ENCODE results near the gene SDCCAG8.
"Not testable (repeated sequence)": the region's sequence is repeated elsewhere in the genome, so short reads cannot be mapped to it uniquely, and the experiment has no call there.

SDCCAG8 gene

DNA sequence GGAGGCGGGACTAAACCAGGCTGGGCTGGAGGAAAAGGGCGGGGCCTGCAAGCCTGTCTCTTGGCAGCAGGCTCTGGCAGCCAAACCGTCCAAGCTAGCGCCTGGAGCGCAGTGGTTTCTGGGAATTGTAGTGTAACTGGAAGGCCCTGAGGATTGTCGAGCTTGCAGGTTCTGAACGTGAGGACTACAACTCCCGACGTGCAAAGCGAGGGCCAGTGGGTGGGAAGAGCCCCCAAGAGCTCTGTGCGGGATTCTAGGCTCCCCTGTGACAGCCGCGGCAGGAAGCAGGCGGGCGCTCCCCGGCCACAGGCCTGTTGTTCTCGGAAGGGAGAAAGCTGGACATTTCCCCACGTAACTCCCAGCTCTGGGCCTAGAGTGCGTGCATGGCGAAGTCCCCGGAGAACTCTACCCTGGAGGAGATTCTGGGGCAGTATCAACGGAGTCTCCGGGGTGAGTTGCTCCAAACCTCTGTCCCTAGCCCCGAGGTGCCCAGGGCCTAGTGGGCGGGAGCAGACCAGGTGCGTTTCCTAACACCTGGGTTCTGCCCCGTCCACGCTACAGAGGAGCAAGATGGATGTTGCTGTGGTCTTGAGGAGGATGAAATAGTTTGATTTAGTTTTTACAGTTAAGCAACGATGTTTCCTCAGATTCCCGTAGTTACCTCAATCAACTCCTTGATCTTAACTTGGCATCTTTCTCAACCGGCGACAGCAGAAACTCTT lies at the start of gene SDCCAG8:
TSS of gene SDCCAG8 (plus strand) at position 251 of the 722 bp plus-strand sequence. CDS start at position 384, 133 bp downstream.
- peak; percentile 96 for DNase-seq

DNA sequence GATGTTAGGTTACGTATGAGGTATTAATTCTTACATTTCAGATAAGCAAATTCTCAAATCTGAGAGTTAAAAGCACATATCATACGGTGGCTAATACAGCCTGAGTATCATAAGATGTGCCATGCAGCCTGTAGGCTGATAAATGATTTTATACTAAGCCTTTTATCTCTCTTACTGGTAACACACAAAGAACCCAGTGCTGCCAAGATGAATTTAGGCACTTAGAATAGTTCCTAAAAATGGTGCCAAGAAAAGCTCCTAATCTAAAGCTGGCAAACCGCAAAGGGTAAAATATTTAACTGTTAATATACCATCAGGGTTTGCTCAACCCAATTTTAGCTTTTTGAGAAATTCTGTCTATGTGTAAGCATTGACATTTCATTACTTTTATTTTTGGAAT lies 43.9 kb upstream of the SDCCAG8 start:
- DNase-seq = not testable (repeated sequence)

DNA sequence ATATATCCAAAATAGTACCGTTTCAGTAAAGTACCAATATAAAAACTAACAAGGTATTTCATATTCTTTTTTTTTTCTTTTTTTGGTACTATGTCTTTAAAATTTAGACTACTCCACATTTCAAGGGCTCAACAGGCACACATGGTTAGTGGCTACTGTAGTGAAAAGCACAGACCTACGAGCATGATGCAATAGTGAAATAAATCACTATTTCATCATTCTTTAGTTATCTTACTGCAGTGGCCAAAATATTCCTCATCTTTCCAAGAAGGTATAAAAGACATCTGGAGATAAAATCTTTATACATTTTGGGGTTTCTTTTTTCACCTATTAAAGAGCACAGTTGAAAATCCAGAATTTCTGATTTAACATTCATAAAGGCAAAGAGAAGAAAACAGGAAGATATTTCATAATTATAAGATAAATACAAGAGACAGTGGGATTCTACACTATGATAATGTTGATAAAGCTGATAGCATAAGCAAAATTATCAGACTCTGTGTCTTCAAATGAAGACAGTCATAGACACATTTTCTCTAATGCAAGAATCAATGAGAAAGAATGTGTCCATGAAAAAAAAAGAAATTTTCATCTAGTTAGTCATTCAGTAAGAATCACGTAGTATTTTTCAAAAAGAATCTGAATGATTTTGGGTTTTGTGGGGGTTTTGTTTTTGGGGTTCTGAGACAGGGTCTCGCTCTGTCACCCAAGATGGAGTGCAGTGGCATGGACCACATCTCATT lies 42.6 kb upstream of the SDCCAG8 start:
- no peak for DNase-seq

DNA sequence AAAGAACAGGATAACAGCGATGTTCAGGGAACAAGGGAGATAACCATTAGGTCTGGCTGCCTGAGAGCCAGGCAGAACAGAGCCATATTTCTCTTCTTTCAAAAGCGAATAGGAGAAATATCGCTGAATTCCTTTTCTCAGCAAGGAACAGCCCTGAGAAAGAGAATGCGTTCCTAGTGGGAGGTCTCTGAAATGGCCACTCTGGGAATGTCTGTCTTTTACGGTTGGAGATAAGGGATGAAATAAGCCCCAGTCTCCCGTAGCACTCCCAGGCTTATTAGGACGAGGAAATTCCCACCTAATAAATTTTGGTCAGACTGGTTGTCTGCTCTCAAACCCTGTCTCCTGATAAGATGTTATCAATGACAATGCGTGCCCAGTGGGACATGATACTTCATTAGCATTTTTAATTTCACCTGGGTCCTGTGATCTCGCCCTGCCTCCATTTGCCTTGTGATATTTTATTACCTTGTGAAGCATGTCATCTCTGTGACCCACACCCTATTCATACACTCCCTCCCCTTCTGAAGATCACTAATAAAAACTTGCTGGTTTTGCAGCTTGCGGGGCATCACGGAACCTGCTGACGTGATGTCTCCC lies 40.5 kb upstream of the SDCCAG8 start:
- DNase-seq = not testable (repeated sequence)

DNA sequence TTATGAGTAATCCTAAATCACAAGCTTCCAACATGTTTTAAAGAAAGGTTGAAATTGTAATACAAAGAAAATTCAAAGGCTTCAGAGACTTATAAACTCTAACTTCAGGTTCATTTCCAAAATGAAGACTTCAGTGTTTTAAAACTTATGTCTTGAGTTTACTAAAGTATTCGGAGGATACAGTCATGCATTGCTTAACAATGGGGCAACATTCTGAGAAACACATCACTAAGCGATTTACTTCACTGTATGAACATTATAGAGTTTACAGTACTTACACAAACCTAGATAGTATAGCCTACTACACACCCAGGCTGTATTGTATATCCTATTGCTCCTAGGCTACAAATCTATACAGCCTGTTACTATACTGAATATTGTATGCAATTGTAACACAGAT lies 39.1 kb upstream of the SDCCAG8 start:
- no peak for DNase-seq

DNA sequence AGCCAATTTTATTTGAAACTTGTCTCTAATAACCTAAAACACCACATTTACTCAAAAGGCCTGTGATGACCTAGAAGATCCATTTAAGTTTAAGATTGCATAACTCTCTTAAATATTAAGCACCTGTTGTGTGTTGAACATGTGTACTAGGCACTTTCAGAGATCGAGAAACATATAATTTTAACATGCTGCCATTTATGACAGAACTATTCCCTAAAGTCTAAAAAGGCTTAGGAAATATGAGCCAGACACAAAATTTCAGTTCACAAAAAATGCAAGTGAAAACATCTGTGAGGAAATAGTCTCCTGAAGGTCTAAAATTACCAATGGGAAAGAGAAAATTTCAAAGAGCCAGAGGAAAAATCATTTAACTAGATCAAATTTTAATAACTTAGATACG lies 38.5 kb upstream of the SDCCAG8 start:
- DNase-seq = no peak

DNA sequence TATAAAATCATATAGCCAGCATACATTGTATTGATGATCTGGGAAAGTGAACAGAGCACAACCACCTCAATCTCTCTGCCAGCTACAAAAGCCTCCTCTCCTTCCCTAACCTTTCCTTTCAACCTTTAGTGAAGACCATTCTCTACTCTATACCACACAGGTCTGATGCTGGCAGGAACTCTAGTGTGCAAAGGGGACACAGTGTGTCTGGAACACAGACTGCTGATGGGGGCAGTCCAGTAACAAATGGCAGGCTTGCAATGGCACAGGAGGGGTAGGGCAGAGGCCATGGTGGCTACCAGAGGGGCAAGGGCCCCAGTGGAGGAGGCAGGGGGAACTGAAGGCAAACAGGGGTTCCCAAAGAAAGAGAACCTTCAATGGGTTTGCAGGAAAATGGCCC lies 37.8 kb upstream of the SDCCAG8 start:
- DNase-seq = no peak

DNA sequence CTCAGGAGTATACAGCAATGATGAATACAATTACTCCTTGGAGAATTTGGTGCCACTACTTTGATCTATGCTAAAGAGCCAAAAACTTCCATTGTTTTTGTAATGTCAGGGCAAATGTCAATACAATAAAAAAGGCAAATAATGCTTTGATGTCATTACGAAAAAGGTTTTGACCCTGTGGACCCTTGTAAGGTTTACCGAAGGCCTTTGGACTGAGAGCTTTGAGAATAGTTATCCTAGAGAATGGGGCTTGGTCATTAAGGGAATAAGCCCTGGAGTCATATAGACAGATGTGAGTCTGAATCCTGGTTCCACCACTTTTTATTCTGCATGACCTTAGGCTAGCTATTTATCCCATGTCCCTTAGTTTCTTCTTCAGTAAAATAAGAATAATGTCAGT lies 28.2 kb upstream of the SDCCAG8 start:
- no peak for DNase-seq

DNA sequence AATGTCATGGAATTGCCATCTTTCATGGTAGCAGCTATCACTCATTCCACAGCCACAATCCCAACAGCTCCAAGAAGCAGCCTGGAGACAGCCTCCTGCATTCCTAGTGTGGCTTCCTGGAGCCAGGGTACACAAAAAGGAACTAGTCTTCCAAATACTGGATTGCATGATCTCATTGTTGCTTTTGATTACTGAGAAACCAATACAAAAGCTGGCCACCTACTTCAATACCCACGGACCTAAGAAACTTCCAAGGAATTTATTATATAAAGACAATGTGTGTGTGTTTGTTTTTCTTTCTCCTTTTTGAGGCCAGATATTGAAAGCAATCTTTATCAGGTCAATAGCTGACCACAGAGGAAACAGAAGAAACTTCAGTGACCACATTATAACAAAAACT lies 26.3 kb upstream of the SDCCAG8 start:
- DNase-seq = no peak

DNA sequence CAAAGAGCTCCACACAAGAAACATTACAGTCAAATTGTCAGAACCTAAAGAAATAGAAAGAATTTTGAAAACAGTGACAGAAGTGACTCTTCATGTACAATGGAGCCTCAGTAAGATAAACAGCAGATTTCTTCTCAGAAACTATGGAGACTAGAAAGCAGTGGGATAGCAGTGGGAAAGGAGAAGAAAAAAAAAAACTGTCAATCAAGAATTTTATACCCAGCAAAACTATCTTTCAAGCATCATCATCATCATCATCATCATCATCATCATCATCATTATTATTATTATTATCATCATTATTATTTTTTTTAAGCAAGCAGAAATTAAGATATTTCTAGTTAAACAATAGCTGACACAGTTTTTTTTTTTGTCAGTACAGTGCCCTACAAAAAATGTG lies 24.9 kb upstream of the SDCCAG8 start:
- DNase-seq = no peak

DNA sequence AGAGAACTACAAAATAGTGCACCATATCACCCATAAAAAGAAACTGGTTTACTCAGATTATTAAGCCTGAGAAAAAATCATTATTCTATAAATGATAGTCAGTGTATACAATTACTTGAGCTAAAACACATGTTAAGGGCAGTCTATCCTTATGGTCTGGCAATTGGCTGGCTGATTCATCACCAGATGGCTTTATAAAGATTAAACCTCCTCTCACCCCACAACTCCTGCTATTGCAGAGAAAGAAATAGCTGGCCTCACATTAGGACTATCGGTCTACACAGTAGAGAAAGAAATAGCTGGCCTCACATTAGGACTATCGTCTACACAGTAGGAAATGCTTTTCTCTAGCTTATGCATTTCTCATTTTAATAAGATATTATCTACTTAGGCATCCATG lies 21.9 kb upstream of the SDCCAG8 start:
- no peak for DNase-seq

DNA sequence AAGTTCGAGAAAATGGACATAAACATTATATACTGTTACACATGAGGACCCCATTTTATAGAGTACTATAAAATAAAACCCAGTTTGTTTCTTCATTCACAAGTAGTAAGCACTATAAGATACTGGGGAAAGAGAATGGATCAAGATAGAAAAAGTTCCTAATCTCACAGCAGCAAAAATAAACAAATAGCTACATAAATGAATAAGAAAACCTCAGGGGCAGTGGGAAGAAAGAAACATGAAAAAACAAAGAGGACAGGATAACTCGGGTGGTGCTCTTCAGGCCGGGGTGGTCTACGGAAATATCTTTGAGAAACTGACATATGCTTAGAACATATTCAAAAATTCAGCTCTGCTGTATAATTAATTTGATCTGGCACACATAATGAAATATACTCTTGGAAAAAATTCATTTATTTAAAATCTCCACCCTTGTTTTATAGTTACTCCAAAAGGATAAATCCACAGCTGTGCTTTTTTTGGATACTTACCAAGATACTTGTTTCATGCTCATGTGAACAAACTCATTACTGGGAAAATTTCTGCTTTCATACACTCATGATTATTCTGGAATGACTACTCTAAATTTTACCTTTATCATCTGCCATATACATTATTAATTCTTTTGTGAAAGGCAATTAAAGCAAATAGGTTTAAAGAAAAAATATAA lies 20.7 kb upstream of the SDCCAG8 start:
- no peak for DNase-seq

DNA sequence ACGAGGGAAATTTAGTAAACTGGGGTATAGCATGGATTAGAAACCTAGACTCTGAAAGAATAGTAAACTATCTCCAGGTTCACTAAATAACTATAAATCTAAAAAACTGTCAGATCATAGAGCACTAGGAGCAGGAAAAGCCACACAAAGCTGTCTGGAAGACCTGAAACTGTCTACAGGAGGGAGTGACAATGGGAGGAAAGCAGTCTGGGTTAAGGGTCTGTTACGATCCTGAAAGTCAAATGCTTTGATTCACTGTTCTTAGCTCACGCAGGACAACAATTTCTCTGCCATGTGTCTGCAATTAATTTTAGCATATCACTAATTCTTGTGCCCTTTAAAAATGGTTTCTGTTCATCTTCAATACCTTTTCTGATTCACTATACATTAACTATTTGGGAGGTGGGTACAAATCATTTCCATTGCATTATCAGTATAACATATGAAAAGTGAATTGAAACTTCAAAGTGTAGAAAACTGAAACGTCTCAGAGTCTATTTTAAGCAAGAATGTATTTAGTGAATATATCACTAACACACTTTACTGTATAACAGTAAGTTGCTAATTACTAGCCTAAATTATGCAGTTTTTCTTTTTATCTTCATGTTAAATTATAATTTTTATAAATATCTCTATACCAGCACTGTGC lies 19.1 kb upstream of the SDCCAG8 start:
- DNase-seq = no peak

DNA sequence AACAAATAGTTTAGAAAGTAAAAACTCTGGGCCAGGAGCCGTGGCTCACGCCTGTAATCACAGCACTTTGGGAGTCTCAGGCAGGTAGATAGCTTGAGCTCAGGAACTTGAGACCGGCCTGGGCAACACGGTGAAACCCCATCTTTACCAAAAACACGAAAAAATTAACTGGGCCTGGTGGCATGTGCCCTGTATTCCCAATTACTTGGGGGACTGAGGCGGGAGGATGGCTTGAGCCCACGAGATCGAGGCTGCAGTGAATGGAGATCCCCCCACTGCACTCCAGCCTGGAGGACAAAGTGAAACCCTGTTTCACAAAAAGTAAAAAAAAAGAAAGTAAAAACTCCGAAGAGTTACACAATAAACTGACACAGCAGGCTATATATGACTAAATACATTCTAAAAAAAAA lies 11.4 kb upstream of the SDCCAG8 start:
- DNase-seq = no peak

DNA sequence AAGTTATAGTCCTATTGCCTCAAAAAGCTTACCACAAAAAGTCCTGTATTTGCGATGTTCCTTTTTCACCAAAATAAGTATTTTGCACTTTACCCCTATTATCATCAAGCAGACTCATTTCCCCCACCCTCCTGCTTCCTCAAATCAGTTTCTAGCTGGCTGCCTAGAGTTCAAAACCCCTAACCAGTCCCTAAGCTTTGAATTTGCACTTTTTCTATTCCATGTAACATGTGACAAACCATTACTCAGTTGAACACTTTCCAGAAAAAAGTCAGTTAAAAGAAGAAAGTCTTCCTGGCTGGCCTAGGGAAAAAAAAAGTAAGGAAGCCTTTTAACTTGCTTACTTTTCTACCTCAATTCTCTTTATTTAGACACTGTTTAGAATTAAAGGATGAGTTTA lies 8.9 kb upstream of the SDCCAG8 start:
- DNase-seq = no peak

DNA sequence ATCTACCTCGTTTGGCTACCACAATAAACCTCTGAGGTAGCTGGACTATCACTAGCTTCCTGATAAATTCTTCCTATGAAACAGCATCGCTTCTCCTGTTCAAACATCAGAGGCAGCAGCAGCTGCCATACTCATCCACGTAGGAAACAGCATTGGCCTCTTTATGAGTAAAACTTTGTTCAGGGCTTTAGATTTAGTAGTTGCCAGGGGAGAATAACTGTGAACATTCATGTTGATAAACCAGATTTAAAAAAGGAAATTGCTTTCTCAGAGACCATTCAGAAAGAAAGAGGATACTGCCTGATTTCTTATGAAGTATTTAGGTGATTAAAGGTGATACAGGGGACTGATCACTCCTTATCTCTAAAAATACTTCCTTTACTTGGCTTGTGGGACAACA lies 7.9 kb upstream of the SDCCAG8 start:
- no peak for DNase-seq

DNA sequence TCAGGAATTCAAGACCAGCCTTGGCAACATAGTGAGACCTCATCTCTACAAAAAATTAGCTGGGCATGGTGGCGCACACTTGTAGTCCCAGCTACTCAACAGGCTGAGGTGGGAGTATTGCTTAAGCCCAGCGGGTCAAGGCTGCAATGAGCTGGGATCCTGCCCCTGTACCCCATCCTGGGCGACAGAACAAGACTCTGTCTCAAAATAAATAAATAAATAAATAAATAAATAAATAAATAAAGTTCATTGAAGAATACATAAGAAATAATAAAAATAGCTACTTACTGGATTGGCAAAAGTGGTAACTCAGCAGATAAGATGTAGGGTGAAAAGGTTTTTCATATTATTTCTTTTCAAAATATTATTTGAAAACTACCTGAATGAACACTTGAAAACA lies 6.6 kb upstream of the SDCCAG8 start:
- no peak for DNase-seq

DNA sequence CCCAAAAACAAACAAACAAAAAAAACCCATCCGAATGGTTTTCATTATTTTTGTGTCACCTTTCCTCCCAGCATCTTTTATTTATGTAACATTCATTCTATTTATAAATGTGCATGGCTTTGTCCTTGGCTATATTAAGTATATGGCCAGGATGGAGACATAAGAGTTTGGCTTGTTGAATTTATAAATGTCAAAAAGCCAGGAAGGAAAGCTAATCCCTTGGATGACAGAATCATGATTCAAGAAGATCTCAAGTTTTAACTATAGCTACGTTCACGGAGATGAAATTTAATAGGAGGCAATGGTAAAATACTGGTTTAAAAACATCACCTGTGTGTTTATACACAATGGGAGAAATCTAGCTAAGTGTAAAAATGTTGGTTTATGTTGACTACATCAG lies 5.7 kb upstream of the SDCCAG8 start:
- DNase-seq = no peak

DNA sequence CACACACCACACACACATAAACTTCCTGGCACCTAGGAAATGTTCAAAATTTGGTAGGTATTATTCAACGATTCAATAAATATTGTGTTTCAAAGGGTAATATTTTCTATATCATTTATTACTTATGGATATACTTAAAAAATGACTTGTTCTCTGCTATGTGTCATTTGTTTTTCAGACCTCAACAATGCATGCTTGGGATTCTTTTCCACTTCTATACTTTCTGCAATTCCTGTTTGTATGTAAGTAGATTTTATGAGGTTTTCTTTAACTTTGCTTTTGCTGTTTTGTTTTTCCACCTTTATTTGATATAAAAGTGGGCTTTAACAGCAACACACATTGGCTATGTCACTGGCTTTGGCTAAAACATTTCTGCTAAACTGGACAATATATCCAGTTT lies 4.3 kb upstream of the SDCCAG8 start:
- no peak for DNase-seq

DNA sequence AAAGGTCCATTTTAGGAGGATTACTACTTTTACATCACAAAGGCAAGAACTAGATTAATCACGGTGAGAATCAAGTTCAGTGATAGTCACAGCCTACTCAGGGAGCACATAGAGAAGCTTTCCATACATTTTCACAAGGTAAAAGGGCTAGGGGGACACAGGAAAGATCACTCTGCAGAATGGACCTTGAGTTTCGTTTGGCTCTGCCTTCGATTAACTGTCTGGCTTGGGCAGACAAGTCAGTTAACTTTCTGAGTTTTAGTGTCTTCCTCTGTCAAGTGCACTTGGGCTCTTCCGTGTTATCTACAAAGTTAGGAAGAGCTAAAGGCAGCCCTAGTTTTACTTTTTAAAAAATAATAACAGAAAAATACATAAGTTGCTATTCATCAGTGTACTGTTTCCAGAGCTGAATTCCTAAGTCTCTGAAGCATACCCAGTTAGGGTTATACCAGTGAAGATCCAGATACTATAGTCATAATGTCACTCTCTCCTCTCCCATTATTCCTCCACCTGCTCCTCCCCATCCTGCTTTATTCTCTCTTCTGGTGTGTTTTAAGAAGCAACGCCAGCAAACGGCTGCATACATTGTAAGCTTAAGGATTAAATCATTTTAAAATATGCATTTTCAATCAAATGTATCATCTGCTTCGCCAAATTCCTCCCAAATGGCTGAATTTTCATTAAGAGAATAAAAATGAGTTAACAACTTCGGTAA lies 2.5 kb upstream of the SDCCAG8 start:
- no peak for DNase-seq

DNA sequence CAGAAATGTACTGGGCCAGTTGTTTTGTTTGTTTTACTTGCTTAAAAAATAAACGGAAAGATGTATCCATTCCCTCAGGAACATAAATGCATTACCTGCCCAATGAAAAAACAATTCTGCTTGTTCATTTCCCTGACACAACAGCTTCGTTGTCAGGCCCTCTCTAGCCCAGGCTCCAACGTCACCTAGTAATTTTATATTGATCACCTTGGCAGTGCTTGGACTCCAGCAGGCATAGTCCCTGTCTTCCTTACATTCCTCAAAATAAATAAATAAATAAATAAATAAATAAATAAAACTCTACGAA lies 2.0 kb upstream of the SDCCAG8 start:
- DNase-seq = peak; percentile 10

DNA sequence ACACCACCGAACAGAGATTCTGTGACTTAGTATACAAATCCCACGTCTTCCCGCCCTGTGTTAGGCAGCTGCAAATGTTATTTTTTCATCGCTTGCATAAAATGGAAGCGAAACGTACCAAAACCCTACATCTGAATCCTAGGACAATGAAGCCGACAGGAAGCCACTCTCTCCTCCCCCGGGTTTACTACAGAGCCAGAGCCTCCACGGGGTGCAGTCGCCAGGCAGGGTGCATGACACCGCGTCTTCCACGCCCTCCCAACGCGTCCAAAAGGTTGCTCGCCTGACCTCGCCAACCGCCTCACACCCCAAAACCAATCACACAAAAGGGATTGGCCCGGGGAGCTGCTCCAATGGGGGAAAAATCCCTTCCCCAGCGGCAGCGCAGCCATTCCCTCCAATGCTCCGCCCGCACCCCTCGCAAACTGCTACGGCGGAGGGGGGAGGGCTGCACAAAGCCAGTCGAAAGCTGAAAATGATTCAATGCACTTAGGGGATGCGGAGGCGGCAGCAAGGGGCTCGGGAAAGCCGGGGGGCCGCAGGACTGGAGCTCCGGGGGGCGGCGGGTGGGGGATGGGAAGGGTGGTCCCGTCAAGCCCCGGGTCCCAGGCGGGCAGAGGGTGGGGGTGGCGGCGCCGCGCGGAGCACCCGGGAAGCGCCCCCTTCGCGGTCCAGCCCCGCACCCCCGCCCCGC lies 1.5 kb upstream of the SDCCAG8 start:
- peak; percentile 79 for DNase-seq
